ENCODE data around the gene C8G.

GRCh38 chr9:136955202-136955942 lies 10.3 kb downstream of the C8G start:
- TF ChIP-seq CTCF (IDR thresholded peaks at IDR 0.05; ENCODE audit: poor library complexity, severe bottlenecking) (no peak), EZH2 (IDR thresholded peaks at IDR 0.05; ENCODE audit: borderline replicate concordance, insufficient read depth, low read length, poor library complexity, severe bottlenecking) (no peak), RAD21 (conservative IDR thresholded peaks at IDR 0.05) (no peak), EP300 (conservative IDR thresholded peaks at IDR 0.05; ENCODE audit: poor library complexity, severe bottlenecking) (no peak), POLR2AphosphoS5 (IDR thresholded peaks at IDR 0.05) (no peak), SMC3 (conservative IDR thresholded peaks at IDR 0.05; ENCODE audit: poor library complexity) (no peak), REST (IDR thresholded peaks at IDR 0.05; ENCODE audit: borderline replicate concordance) (no peak), TAF1 (IDR thresholded peaks at IDR 0.05; ENCODE audit: low read depth) (no peak)
